GM18511 (cell line): ENCODE results near the gene CFAP119.

Source experiments
- ATAC-seq: cut with Tn5 transposase; IDR thresholded peaks from one replicate; pipeline ENCODE4 v1.9.1; 2021; ENCODE audit warnings: mild to moderate bottlenecking, moderate library complexity; ENCODE audit not compliant: unreplicated experiment

The CFAP119 gene

GRCh38 chr16:30715750-30716445, 46.0 kb downstream of the CFAP119 start:
- ATAC-seq, result no peak

DNA sequence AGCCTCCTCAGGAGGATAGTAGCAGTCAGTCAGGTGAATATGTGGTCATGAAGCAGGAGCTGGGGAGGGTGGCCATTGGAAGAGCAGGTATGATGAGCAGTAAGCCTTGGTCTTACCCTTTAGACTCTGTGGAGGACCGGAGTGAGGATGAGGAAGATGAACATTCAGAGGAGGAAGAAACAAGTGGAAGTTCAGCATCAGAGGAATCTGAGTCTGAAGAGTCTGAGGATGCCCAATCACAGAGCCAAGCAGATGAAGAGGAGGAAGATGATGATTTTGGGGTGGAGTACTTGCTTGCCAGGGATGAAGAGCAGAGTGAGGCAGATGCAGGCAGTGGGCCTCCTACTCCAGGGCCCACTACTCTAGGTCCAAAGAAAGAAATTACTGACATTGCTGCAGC, 50.1 kb downstream of the CFAP119 start:
- no peak for ATAC-seq

- ATAC-seq, result no peak
Observed at GRCh38 chr16:30710971-30711370, 50.9 kb downstream of the CFAP119 start.
